Body of pancreas (tissue), 4 donors: Measurements from ENCODE around the gene DCUN1D4. TPM values are rescaled to one million over a fixed set of nuclear protein-coding genes. Genes with fewer than 3 reads are reported as not detected.
A peak's percentile ranks its signal among the peaks of the same experiment; 100 is the strongest.

Experiments used
- ATAC-seq: fragments of 150-250 bp; one replicate; pipeline ENCODE4 v1.9.1; 2016
- DNase-seq, 4 donors: peaks; one replicate each; pipeline ENCODE4 v3.0.0-alpha.2; 2019
- H3K27ac ChIP-seq, 4 donors: fragments of 200-600 bp; sonication (generic); 1 replicate in 3 of 4; 2 replicates in 1 of 4; pipeline versions ENCODE4 v1.5.1 to v1.6.1; 2016 to 2019; ENCODE audit warnings: mild to moderate bottlenecking in 1 of 4, mixed read lengths in 1 of 4, moderate library complexity in 1 of 4
- H3K27me3 ChIP-seq, 2 donors: fragments of 200-600 bp; sonication (generic); one replicate each; pipeline ENCODE4 v1.6.0; 2016; ENCODE audit warnings: mild to moderate bottlenecking in 1 of 2
- H3K36me3 ChIP-seq, 2 donors: fragments of 200-600 bp; sonication (generic); replicated peaks in 1 of 2; 2 replicates each; pipeline ENCODE4 v1.5.1; 2016; ENCODE audit warnings: low read depth in 2 of 2; ENCODE audit not compliant: insufficient read depth in 1 of 2
- H3K4me1 ChIP-seq: fragments of 200-600 bp; sonication (generic); one replicate; pipeline ENCODE4 v1.6.0; 2016
- H3K4me3 ChIP-seq, 2 donors: fragments of 200-600 bp; sonication (generic); 1 replicate in 1 of 2; 2 replicates in 1 of 2; pipeline ENCODE4 v1.5.1; 2016 to 2019
- H3K9me3 ChIP-seq, 3 donors: fragments of 200-600 bp; sonication (generic); 1 replicate in 2 of 3; 2 replicates in 1 of 3; pipeline ENCODE4 v1.5.1; 2016
- POLR2A ChIP-seq, 3 donors: fragments of 450-650 bp; IDR thresholded peaks; one replicate each; pipeline ENCODE4 v1.6.1; 2016; ENCODE audit warnings: antibody characterized with exemption in 3 of 3, mild to moderate bottlenecking in 2 of 3
- WGBS, 2 donors: methylation state at CpG; one replicate each; pipeline ENCODE4 v1.1.5; 2017; 5-methylcytosine and 5-hydroxymethylcytosine counted together
- intact Hi-C: fragments of 100-400 bp; cut with DNase I; formaldehyde crosslinking; loops from one replicate; pipeline ENCODE4 v1.15.1; 2023
- total RNA-seq, 2 donors: library from RNA; depleted of rRNA; stranded (reverse); fragments of >200 nt; gene quantifications; one replicate each; pipeline ENCODE4 v1.1.0, GENCODE V29; 2016
- TF ChIP-seq, protein P1 (sequence below), 7 experiments: fragments of 450-650 bp in 4 of 7; fragments of 200-600 bp in 3 of 7; sonication (generic) in 3 of 7; IDR thresholded peaks; one replicate each; pipeline ENCODE4 v1.5.1; 2016 to 2019; ENCODE audit warnings: antibody characterized with exemption in 7 of 7

DCUN1D4 gene
- total RNA-seq, 2 donors from 2014 or later: 26.7 to 38.7 TPM

DNA sequence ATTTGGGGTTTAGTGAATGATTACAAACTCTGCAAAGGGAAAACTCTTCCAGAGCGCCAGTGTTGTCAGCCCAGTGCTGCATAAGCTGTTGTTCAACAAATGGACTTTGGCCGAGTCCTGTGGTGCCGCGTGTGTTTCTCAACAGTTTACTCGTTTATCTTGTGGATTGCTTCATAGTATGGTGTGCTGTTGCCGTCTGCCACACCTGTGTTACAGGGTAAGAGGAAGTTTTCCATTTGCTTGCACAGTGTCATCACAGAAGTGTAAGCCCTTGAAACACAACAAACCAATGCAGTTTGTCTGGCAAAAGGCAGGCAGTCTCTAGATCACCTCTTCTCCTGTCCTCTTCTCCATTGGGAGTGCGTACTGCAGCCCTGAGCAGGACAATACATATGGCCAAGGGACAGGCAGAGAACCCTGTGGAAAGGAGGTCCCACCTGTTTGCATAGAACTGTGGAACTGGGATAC lies 66.3 kb downstream of the DCUN1D4 start:
- Histone ChIP-seq H3K4me1 (peaks cover 45% of the 10 kb centered on the region), H3K36me3 (peaks cover 0 to 2% of the 10 kb centered on the region in 2 donors), H3K27ac (peak overlapping the region; percentile 63 to 85 (median 80)), H3K4me3 (no peak overlapping the region), H3K9me3 (no peaks in the 10 kb centered on the region), H3K27me3 (no peaks in the 10 kb centered on the region)
- intact Hi-C loops: no loop called here
- DNase-seq (peak; percentile 81 to 93 (median 88)), ATAC-seq (peak; percentile 99)
- TF ChIP-seq, protein P1, sequence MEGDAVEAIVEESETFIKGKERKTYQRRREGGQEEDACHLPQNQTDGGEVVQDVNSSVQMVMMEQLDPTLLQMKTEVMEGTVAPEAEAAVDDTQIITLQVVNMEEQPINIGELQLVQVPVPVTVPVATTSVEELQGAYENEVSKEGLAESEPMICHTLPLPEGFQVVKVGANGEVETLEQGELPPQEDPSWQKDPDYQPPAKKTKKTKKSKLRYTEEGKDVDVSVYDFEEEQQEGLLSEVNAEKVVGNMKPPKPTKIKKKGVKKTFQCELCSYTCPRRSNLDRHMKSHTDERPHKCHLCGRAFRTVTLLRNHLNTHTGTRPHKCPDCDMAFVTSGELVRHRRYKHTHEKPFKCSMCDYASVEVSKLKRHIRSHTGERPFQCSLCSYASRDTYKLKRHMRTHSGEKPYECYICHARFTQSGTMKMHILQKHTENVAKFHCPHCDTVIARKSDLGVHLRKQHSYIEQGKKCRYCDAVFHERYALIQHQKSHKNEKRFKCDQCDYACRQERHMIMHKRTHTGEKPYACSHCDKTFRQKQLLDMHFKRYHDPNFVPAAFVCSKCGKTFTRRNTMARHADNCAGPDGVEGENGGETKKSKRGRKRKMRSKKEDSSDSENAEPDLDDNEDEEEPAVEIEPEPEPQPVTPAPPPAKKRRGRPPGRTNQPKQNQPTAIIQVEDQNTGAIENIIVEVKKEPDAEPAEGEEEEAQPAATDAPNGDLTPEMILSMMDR (IDR thresholded peaks at IDR 0.05): peak in 1 of 7 experiments; percentile 8
- peak in 1 of 3 donors; percentile 28 for TF ChIP-seq POLR2A (IDR thresholded peaks at IDR 0.05)
- 18 to 24% methylated on average over 7 of the region's 7 CpGs for WGBS, 2 donors

DNA sequence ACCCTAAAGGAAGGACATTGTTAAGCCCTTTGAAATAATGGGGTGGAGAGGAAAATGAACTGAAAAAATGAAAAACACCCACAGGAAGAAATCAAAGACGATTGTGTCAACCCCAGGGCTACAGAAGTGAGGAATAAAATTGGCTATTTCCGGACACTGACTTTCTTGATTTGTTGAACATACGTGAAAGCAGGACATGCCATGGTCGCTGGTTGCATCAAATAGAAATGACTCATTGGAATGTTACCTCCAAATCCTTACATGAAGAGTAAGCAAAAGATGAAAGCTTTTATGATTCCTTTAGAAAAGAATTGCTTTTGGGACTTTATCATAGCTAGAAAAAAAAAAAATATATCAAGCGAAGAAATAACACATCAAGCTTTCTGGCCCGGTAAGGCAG lies 75.3 kb downstream of the DCUN1D4 start:
- TF ChIP-seq, protein P1 (IDR thresholded peaks at IDR 0.05): no peak
- no peak for TF ChIP-seq POLR2A (IDR thresholded peaks at IDR 0.05)
- Histone ChIP-seq H3K9me3 (no peaks in the 10 kb centered on the region), H3K4me3 (no peak overlapping the region), H3K36me3 (no peaks in the 10 kb centered on the region), H3K27ac (no peak overlapping the region), H3K27me3 (no peaks in the 10 kb centered on the region), H3K4me1 (no peaks in the 10 kb centered on the region)
- 93 to 95% methylated on average over 6 of the region's 6 CpGs for WGBS, 2 donors
- DNase-seq (no peak), ATAC-seq (no peak)
- intact Hi-C loops: no loop called here

DNA sequence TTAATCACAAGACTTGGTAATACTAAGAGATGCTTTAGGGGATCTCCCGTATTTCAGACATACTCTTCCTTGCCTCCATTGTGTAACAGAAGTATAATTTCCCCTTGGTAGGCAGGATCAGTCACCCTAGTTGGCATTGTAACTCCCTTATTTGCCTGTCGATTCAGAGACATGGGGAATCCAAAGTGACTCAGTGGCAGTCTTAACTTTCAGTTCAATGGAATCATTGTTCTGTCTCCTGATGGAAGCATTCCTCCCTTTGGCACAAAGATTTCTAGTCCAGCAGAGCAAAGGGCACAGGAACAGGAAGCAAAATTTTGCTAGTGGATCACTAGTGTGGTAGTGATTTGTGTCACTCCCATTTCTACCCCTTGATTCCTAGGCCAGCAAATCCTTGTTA lies 80.4 kb downstream of the DCUN1D4 start:
- Histone ChIP-seq H3K9me3 (no peaks in the 10 kb centered on the region), H3K36me3 (no peaks in the 10 kb centered on the region), H3K27me3 (no peaks in the 10 kb centered on the region), H3K27ac (no peak overlapping the region), H3K4me3 (no peak overlapping the region), H3K4me1 (no peaks in the 10 kb centered on the region)
- DNase-seq (no peak), ATAC-seq (no peak)
- intact Hi-C loops: no loop called here
- TF ChIP-seq, protein P1 (IDR thresholded peaks at IDR 0.05): no peak
- TF ChIP-seq POLR2A (IDR thresholded peaks at IDR 0.05): no peak
- WGBS, 2 donors: 77 to 81% methylated on average over 2 of the region's 2 CpGs

DNA sequence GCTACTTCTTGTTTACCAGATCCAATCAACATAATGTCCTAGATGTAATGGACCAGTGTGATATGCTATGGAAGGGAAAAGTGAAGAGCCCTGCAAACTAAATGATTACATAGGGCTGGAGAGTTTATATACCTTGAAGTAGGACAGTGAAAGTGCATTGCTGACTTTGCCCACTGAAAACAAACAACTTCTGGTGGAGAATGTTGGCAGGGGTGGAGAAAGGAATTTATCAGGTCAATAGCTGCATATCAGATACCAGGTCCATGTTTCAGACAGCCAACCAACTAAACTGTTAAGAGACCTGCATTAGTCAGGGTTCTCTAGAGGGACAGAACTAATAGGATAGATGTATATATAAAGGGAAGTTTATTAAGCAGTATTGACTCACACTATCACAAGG lies 82.4 kb downstream of the DCUN1D4 start:
- no peak for ATAC-seq
- no peak overlapping the region for H3K27ac ChIP-seq
- intact Hi-C loops: no loop called here

DNA sequence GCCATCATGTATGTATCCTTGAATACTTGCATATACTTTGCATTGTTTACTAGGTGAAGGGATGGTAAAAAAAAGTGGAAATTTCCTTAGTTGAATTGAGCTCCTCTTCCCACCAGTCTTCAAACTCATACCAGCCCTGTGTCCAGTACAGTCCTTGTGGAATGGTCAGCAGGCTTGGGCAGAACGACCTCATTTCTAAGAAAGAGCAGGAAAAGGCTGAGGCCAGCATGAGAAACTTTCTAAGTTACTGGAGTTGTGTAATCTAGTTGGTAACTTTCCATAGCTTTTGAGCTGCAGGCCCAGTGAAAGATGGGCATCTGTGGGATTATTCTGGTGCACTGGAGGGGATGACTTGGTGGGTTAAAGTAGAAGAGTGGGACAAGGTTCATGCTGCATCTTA lies 87.6 kb downstream of the DCUN1D4 start:
- no peaks in the 10 kb centered on the region for H3K4me1 ChIP-seq
- no peak overlapping the region for H3K27ac ChIP-seq
- ATAC-seq (no peak), DNase-seq (no peak)
- no peaks in the 10 kb centered on the region for H3K9me3 ChIP-seq
- no peaks in the 10 kb centered on the region for H3K36me3 ChIP-seq
- intact Hi-C loops: no loop called here
- 79 to 88% methylated on average over 1 of the region's 1 CpG for WGBS, 2 donors
- no peak overlapping the region for H3K4me3 ChIP-seq
- TF ChIP-seq, protein P1 (IDR thresholded peaks at IDR 0.05): no peak
- no peak for TF ChIP-seq POLR2A (IDR thresholded peaks at IDR 0.05)
- H3K27me3 ChIP-seq: no peaks in the 10 kb centered on the region

More for the DNA sequence above, 82.4 kb downstream of the DCUN1D4 start:
- no peak for DNase-seq
- H3K9me3 ChIP-seq: no peaks in the 10 kb centered on the region
- no peaks in the 10 kb centered on the region for H3K36me3 ChIP-seq
- TF ChIP-seq POLR2A (IDR thresholded peaks at IDR 0.05): no peak
- TF ChIP-seq, protein P1 (IDR thresholded peaks at IDR 0.05): no peak
- no peaks in the 10 kb centered on the region for H3K27me3 ChIP-seq
- H3K4me1 ChIP-seq: no peaks in the 10 kb centered on the region
- H3K4me3 ChIP-seq: no peak overlapping the region
